H1 (cell line): Measurements from ENCODE around the gene PRR12. TPM values are rescaled to one million over a fixed set of nuclear protein-coding genes. Genes with fewer than 3 reads are reported as not detected.

ENCODE experiments used
- BACH1 ChIP-seq: IDR thresholded peaks from 2 replicates; pipeline ENCODE4 v1.6.1; 2012; ENCODE audit warnings: low read length, improper control_type of control experiment
- BCL11A ChIP-seq, 2 experiments: IDR thresholded peaks; one replicate each; pipeline ENCODE4 v1.6.1; 2011; ENCODE audit warnings: low read depth in 2 of 2, low read length in 2 of 2, mild to moderate bottlenecking in 2 of 2
- CBX5 ChIP-seq: fragments of 300-800, 300-1000 bp; sonication (generic); IDR thresholded peaks from 2 replicates; pipeline ENCODE4 v1.7.1; 2016; ENCODE audit warnings: antibody characterized with exemption, low read length, low read depth
- CBX8 ChIP-seq: fragments of 300-800, 300-1000 bp; sonication (generic); IDR thresholded peaks from 2 replicates; pipeline ENCODE4 v1.7.1; 2016; ENCODE audit warnings: low read depth, low read length, borderline replicate concordance
- FOSL1 ChIP-seq: IDR thresholded peaks from 2 replicates; pipeline ENCODE4 v1.6.1; 2011; ENCODE audit warnings: mild to moderate bottlenecking, low read depth, low read length, moderate library complexity; ENCODE audit not compliant: insufficient read depth
- HDAC6 ChIP-seq: IDR thresholded peaks from one replicate; pipeline ENCODE4 v1.7.1; 2012; ENCODE audit warnings: low read depth, mild to moderate bottlenecking, inconsistent platforms, low read length, moderate library complexity
- JUND ChIP-seq: IDR thresholded peaks from 2 replicates; pipeline ENCODE4 v1.6.1; 2011; ENCODE audit warnings: mild to moderate bottlenecking, improper control_type of control experiment, low read length
- MAFK ChIP-seq: IDR thresholded peaks from 2 replicates; pipeline ENCODE4 v1.6.1; 2012; ENCODE audit warnings: low read depth, mild to moderate bottlenecking, improper control_type of control experiment, low read length
- NANOG ChIP-seq: IDR thresholded peaks from 2 replicates; pipeline ENCODE4 v1.6.1; 2011; ENCODE audit warnings: low read length, low read depth, mild to moderate bottlenecking, inconsistent platforms; ENCODE audit not compliant: insufficient read depth, poor library complexity, severe bottlenecking
- PHF8 ChIP-seq: fragments of 200-600 bp; sonication (generic); conservative IDR thresholded peaks from 2 replicates; pipeline ENCODE4 v1.7.1; 2012; ENCODE audit warnings: low read depth, mild to moderate bottlenecking, inconsistent platforms, low read length, moderate library complexity
- POLR2AphosphoS5 ChIP-seq: IDR thresholded peaks from 2 replicates; pipeline ENCODE4 v1.6.1; 2011; ENCODE audit warnings: low read depth, low read length
- RAD21 ChIP-seq, 2 experiments: IDR thresholded peaks in 1 of 2; conservative IDR thresholded peaks in 1 of 2; 2 replicates each; pipeline ENCODE4 v1.6.1; 2011; ENCODE audit warnings: low read depth in 2 of 2, low read length in 2 of 2, improper control_type of control experiment in 1 of 2, inconsistent platforms in 1 of 2, mild to moderate bottlenecking in 1 of 2, moderate library complexity in 1 of 2
- RBBP5 ChIP-seq: IDR thresholded peaks from 2 replicates; pipeline ENCODE4 v1.7.1; 2012; ENCODE audit warnings: low read depth, mild to moderate bottlenecking, inconsistent platforms, low read length, moderate library complexity, borderline replicate concordance
- SIX5 ChIP-seq: IDR thresholded peaks from 2 replicates; pipeline ENCODE4 v1.6.1; 2011; ENCODE audit warnings: mild to moderate bottlenecking, low read depth, low read length
- SRF ChIP-seq: IDR thresholded peaks from 2 replicates; pipeline ENCODE4 v1.6.1; 2011; ENCODE audit warnings: mild to moderate bottlenecking, low read depth, low read length, moderate library complexity
- TAF7 ChIP-seq: optimal IDR thresholded peaks from 2 replicates; pipeline ENCODE3; 2011; ENCODE audit warnings: low read depth, mild to moderate bottlenecking, inconsistent platforms, low read length, moderate library complexity, borderline replicate concordance
- TBP ChIP-seq: IDR thresholded peaks from 2 replicates; pipeline ENCODE4 v1.6.1; 2011; ENCODE audit warnings: low read depth, low read length, improper control_type of control experiment
- polyA plus RNA-seq, 7 experiments: library from polyadenylated mRNA; depleted of rRNA in 3 of 7; stranded (reverse) in 5 of 7; unstranded in 2 of 7; fragments of >200 nt in 5 of 7; fragments of 200-250 nt in 2 of 7; gene quantifications; 1 replicate in 5 of 7; 2 replicates in 1 of 7; 4 replicates in 1 of 7; pipeline versions ENCODE4 v1.2.1 to v1.2.3, GENCODE V29; 2011 to 2013; ENCODE audit warnings: missing spikeins in 2 of 7, mixed read lengths in 2 of 7
- total RNA-seq: library from RNA; stranded (reverse); fragmentation: NEBNext Ultra II Directional; extraction: Animal tissue kit (Norgen Biotek cat#: 25700); gene quantifications from 2 replicates; pipeline ENCODE4 v1.2.1, GENCODE V29; 2021
- TF ChIP-seq, protein P1 (sequence below): IDR thresholded peaks from 2 replicates; pipeline ENCODE4 v1.6.1; 2011; ENCODE audit warnings: low read length, improper control_type of control experiment
- TF ChIP-seq, protein P2 (sequence below): IDR thresholded peaks from 2 replicates; pipeline ENCODE4 v1.6.1; 2012; ENCODE audit warnings: low read length, inconsistent platforms
- TF ChIP-seq, protein P3 (sequence below): IDR thresholded peaks from 2 replicates; pipeline ENCODE4 v1.6.1; 2012; ENCODE audit warnings: inconsistent platforms

PRR12 gene
- total and polyA plus RNA-seq, 2 of the 8 experiments (the other 6 are each of a cell fraction or from before 2014, with no cell fraction given): 2.5 to 59.4 TPM

DNA sequence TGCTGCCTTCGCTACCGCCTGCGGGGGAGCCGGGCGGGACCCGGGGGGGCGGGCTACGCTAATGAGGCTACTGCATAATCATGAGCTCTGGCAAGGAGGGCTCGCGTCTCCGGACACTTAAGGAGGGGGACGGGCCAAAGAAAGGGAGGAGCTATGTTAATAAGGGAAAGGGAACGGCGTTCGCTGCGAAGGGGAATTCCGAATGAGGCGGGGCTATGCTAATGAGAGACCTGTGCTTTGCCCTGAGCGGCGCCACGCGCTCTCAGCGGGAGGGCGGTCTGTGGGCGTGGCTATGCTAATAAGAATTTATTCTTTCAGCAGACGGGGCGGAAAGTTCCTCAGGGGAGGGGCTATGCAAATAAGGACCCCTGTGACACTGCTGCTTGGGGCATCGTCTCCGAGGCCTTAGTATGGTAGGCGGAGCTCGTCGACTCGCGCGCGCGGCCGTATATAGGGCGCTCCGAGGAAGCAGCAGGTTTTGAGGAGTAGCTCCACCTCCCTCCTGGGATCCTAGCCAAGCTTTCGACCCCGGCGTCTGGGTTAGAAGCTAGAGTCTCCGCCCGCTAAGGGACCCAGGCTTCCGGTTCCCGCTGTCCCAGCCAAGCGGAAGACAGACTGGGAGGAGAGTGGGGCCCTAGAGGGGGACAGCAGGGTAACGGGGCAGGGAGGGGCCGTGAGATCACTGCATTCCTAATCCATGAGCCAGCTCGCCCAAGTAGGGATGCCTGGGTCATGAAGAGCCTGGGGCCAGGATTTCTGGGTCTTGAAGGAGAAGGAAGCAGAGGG is 49.3 kb downstream of the PRR12 start, which contains the start of gene RRAS (continued):
- TF ChIP-seq, protein P1, sequence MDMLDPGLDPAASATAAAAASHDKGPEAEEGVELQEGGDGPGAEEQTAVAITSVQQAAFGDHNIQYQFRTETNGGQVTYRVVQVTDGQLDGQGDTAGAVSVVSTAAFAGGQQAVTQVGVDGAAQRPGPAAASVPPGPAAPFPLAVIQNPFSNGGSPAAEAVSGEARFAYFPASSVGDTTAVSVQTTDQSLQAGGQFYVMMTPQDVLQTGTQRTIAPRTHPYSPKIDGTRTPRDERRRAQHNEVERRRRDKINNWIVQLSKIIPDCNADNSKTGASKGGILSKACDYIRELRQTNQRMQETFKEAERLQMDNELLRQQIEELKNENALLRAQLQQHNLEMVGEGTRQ: no peak
- TF ChIP-seq, protein P2, sequence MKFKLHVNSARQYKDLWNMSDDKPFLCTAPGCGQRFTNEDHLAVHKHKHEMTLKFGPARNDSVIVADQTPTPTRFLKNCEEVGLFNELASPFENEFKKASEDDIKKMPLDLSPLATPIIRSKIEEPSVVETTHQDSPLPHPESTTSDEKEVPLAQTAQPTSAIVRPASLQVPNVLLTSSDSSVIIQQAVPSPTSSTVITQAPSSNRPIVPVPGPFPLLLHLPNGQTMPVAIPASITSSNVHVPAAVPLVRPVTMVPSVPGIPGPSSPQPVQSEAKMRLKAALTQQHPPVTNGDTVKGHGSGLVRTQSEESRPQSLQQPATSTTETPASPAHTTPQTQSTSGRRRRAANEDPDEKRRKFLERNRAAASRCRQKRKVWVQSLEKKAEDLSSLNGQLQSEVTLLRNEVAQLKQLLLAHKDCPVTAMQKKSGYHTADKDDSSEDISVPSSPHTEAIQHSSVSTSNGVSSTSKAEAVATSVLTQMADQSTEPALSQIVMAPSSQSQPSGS: 0 out of 2 replicates have a peak, but pooled peaks have one; percentile 66
- no peak for TF ChIP-seq TAF7
- no peak for TF ChIP-seq RAD21 (IDR thresholded peaks at IDR 0.05 in 1 of 2, conservative IDR thresholded peaks at IDR 0.05 in 1 of 2; ENCODE audit: low read depth in 2 of 2, low read length in 2 of 2)
- no peak; the same call in 1 of the 2 replicates for TF ChIP-seq TBP
- peak; percentile 64 for TF ChIP-seq POLR2AphosphoS5
- TF ChIP-seq FOSL1: no peak
- no peak for TF ChIP-seq BCL11A (IDR thresholded peaks at IDR 0.05; ENCODE audit: low read depth in 2 of 2, low read length in 2 of 2)
- no peak for TF ChIP-seq PHF8
- TF ChIP-seq HDAC6: no peak
- no peak for TF ChIP-seq CBX5
- peak; percentile 24; the same call in 1 of the 2 replicates for TF ChIP-seq SRF
- TF ChIP-seq NANOG: peak; percentile 97
- TF ChIP-seq JUND: peak; percentile 95
- TF ChIP-seq SIX5: no peak
- no peak for TF ChIP-seq MAFK
- TF ChIP-seq BACH1: no peak
- TF ChIP-seq, protein P3, sequence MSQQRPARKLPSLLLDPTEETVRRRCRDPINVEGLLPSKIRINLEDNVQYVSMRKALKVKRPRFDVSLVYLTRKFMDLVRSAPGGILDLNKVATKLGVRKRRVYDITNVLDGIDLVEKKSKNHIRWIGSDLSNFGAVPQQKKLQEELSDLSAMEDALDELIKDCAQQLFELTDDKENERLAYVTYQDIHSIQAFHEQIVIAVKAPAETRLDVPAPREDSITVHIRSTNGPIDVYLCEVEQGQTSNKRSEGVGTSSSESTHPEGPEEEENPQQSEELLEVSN: 0 out of 2 replicates have a peak, but pooled peaks have one; percentile 17
- TF ChIP-seq RBBP5: peak; percentile 94
- TF ChIP-seq CBX8: no peak
